ENCODE measurements around the gene ACSF2.
A peak's percentile ranks its signal among the peaks of the same experiment; 100 is the strongest.
"Not testable (repeated sequence)": the region's sequence is repeated elsewhere in the genome, so short reads cannot be mapped to it uniquely, and the experiment has no call there.

The ACSF2 gene

GRCh38 chr17:50425682-50426471 is at the start of gene ACSF2:
ACSF2 (plus strand) TSS chr17:50426218; CDS start chr17:50426262, 44 bp downstream.
- peak; percentile 16 for DNase-seq

- no peak for DNase-seq
These were observed 46.5 kb upstream of the ACSF2 start for GRCh38 chr17:50379351-50380132.

- no peak for DNase-seq
These were observed 45.4 kb upstream of the ACSF2 start for GRCh38 chr17:50380369-50381259.

GRCh38 chr17:50381260-50381815 is 44.7 kb upstream of the ACSF2 start:
- no peak for DNase-seq

GRCh38 chr17:50381920-50382319 is 44.1 kb upstream of the ACSF2 start:
- no peak for DNase-seq

GRCh38 chr17:50382931-50383330 is 43.1 kb upstream of the ACSF2 start:
- no peak for DNase-seq

GRCh38 chr17:50386510-50386909 is 39.5 kb upstream of the ACSF2 start:
- no peak for DNase-seq

GRCh38 chr17:50388728-50389127 is 37.3 kb upstream of the ACSF2 start:
- no peak for DNase-seq

GRCh38 chr17:50389534-50389933 is 36.5 kb upstream of the ACSF2 start:
- no peak for DNase-seq

- DNase-seq, result no peak
These were observed 33.4 kb upstream of the ACSF2 start for GRCh38 chr17:50392621-50393020.

GRCh38 chr17:50393700-50394099 is 32.3 kb upstream of the ACSF2 start:
- DNase-seq, result no peak

GRCh38 chr17:50394711-50395110 is 31.3 kb upstream of the ACSF2 start:
- DNase-seq, result no peak

- DNase-seq, result no peak
These were observed 29.5 kb upstream of the ACSF2 start for GRCh38 chr17:50396261-50397110.

- DNase-seq, result peak; percentile 58
These were observed 28.7 kb upstream of the ACSF2 start, which contains the start of gene LRRC59 for GRCh38 chr17:50397111-50397918. LRRC59 (minus strand) TSS chr17:50397523; CDS start chr17:50397317, 206 bp downstream.

GRCh38 chr17:50397919-50398285 is 28.1 kb upstream of the ACSF2 start:
- DNase-seq, result no peak

- DNase-seq, result not testable (repeated sequence)
These were observed 27.3 kb upstream of the ACSF2 start for GRCh38 chr17:50398672-50399071.

GRCh38 chr17:50399591-50399990 is 26.4 kb upstream of the ACSF2 start:
- not testable (repeated sequence) for DNase-seq

- DNase-seq, result not testable (repeated sequence)
These were observed 20.7 kb upstream of the ACSF2 start for GRCh38 chr17:50405351-50405750.

GRCh38 chr17:50406578-50406977 is 19.4 kb upstream of the ACSF2 start:
- DNase-seq, result no peak

GRCh38 chr17:50407921-50408320 is 18.1 kb upstream of the ACSF2 start:
- no peak for DNase-seq

All from KG1 (cell line).